Measurements from ENCODE around the gene AP1M2.

DNA sequence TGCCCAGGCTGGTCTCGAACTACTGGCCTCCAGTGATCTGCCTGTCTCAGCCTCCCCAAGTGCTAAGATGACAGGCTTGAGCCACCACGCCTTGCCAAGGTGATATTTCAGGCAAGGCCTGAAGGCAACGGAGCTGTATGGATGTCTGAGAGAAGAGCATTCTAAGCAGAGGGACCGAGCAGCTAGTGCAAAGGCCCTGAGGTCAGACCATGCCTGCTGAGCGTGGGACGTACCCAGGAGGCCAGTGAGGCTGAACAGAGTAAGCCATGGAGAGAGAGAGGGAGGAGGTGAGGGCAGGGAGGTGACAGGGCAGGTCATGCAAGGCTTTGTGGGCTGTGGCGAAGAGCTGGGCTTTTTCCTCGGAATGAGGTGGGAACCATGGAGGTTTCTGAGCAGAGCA is 34.9 kb upstream of the AP1M2 start:
- TF ChIP-seq, protein P1, sequence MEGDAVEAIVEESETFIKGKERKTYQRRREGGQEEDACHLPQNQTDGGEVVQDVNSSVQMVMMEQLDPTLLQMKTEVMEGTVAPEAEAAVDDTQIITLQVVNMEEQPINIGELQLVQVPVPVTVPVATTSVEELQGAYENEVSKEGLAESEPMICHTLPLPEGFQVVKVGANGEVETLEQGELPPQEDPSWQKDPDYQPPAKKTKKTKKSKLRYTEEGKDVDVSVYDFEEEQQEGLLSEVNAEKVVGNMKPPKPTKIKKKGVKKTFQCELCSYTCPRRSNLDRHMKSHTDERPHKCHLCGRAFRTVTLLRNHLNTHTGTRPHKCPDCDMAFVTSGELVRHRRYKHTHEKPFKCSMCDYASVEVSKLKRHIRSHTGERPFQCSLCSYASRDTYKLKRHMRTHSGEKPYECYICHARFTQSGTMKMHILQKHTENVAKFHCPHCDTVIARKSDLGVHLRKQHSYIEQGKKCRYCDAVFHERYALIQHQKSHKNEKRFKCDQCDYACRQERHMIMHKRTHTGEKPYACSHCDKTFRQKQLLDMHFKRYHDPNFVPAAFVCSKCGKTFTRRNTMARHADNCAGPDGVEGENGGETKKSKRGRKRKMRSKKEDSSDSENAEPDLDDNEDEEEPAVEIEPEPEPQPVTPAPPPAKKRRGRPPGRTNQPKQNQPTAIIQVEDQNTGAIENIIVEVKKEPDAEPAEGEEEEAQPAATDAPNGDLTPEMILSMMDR (IDR thresholded peaks at IDR 0.05; ENCODE audit: extremely low read depth in 1 of 2, insufficient read depth in 1 of 2, low read depth in 1 of 2, low read length in 2 of 2), result no peak
- TF ChIP-seq MAX (IDR thresholded peaks at IDR 0.05; ENCODE audit: insufficient read depth, insufficient read length) (no peak), POLR2AphosphoS5 (IDR thresholded peaks at IDR 0.05; ENCODE audit: insufficient read depth, low read depth, low read length) (no peak), POLR2A (IDR thresholded peaks at IDR 0.05; ENCODE audit: low read depth, low read length) (no peak)

Data from endothelial cell of umbilical vein (primary cell).